Ovary (tissue), 3 donors: ENCODE data around the gene LRIG3.

Experiments
- POLR2A ChIP-seq: fragments of 450-650 bp; IDR thresholded peaks from one replicate; pipeline ENCODE4 v1.6.1; 2017; ENCODE audit warnings: antibody characterized with exemption, mild to moderate bottlenecking, moderate library complexity
- TF ChIP-seq, protein P1 (sequence below), 3 donors: fragments of 450-650 bp in 2 of 3; fragments of 200-600 bp in 1 of 3; IDR thresholded peaks; one replicate each; pipeline versions ENCODE4 v1.5.1 to v1.8.0; 2016 to 2022; ENCODE audit warnings: antibody characterized with exemption in 3 of 3, mild to moderate bottlenecking in 1 of 3
- donor health status: DM: no; HTN: no; CAD: no.

- TF ChIP-seq, protein P1, sequence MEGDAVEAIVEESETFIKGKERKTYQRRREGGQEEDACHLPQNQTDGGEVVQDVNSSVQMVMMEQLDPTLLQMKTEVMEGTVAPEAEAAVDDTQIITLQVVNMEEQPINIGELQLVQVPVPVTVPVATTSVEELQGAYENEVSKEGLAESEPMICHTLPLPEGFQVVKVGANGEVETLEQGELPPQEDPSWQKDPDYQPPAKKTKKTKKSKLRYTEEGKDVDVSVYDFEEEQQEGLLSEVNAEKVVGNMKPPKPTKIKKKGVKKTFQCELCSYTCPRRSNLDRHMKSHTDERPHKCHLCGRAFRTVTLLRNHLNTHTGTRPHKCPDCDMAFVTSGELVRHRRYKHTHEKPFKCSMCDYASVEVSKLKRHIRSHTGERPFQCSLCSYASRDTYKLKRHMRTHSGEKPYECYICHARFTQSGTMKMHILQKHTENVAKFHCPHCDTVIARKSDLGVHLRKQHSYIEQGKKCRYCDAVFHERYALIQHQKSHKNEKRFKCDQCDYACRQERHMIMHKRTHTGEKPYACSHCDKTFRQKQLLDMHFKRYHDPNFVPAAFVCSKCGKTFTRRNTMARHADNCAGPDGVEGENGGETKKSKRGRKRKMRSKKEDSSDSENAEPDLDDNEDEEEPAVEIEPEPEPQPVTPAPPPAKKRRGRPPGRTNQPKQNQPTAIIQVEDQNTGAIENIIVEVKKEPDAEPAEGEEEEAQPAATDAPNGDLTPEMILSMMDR (IDR thresholded peaks at IDR 0.05): no peak
- TF ChIP-seq POLR2A: no peak
Observed at GRCh38 chr12:58870595-58870994, 49.7 kb downstream of the LRIG3 start.
